Stimulated activated CD4-positive, alpha-beta T cell treated with anti-CD3 and anti-CD28 coated beads, Interleukin-15, amount 100 ng/mL, for 1 hour (primary cell): ENCODE measurements around the gene FAM20A.

Experiments used
- DNase-seq, 2 donors: peaks; one replicate each; pipeline ENCODE4 v3.0.0-alpha.2; 2020; ENCODE audit warnings: low read depth in 1 of 2, low spot score in 1 of 2

The FAM20A gene

GRCh38 chr17:68570526-68570925, 30.6 kb downstream of the FAM20A start:
- no peak for DNase-seq

- no peak for DNase-seq
These were observed 31.8 kb downstream of the FAM20A start for GRCh38 chr17:68569346-68569745.

GRCh38 chr17:68568581-68568980, 32.6 kb downstream of the FAM20A start:
- DNase-seq = no peak

- DNase-seq = no peak
These were observed 33.6 kb downstream of the FAM20A start for GRCh38 chr17:68567581-68567980.

- DNase-seq = no peak
These were observed 34.1 kb downstream of the FAM20A start for GRCh38 chr17:68567035-68567434.

- no peak for DNase-seq
These were observed 34.8 kb downstream of the FAM20A start for GRCh38 chr17:68566442-68566738.

- DNase-seq = no peak
These were observed 35.3 kb downstream of the FAM20A start for GRCh38 chr17:68565661-68566441.

GRCh38 chr17:68564415-68565111, 36.6 kb downstream of the FAM20A start:
- no peak for DNase-seq

GRCh38 chr17:68562736-68563135, 38.4 kb downstream of the FAM20A start:
- no peak for DNase-seq

GRCh38 chr17:68560966-68561720, 40.0 kb downstream of the FAM20A start:
- no peak for DNase-seq

- no peak for DNase-seq
These were observed 41.9 kb downstream of the FAM20A start for GRCh38 chr17:68559316-68559715.

- no peak for DNase-seq
These were observed 44.6 kb downstream of the FAM20A start for GRCh38 chr17:68556551-68556950.

- no peak for DNase-seq
These were observed 56.9 kb downstream of the FAM20A start for GRCh38 chr17:68544111-68544915.

GRCh38 chr17:68542698-68543463, 58.3 kb downstream of the FAM20A start:
- DNase-seq = no peak

GRCh38 chr17:68541816-68542215, 59.4 kb downstream of the FAM20A start:
- DNase-seq = no peak

GRCh38 chr17:68540981-68541380, 60.2 kb downstream of the FAM20A start:
- DNase-seq = no peak

GRCh38 chr17:68539548-68540467, 61.4 kb downstream of the FAM20A start:
- no peak for DNase-seq

- no peak for DNase-seq
These were observed 65.2 kb downstream of the FAM20A start for GRCh38 chr17:68535922-68536321.

GRCh38 chr17:68534695-68535088, 66.5 kb downstream of the FAM20A start:
- DNase-seq = no peak
